Stimulated activated CD4-positive, alpha-beta T cell treated with anti-CD3 and anti-CD28 coated beads, Interleukin-2, amount 100 ng/mL, for 4 hours (primary cell): ENCODE measurements around the gene SYT15.
"Not testable (repeated sequence)": the region's sequence is repeated elsewhere in the genome, so short reads cannot be mapped to it uniquely, and the experiment has no call there.

Experiments used
- DNase-seq: peaks from one replicate; pipeline ENCODE4 v3.0.0-alpha.2; 2020; ENCODE audit warnings: low read depth

SYT15 gene

DNA sequence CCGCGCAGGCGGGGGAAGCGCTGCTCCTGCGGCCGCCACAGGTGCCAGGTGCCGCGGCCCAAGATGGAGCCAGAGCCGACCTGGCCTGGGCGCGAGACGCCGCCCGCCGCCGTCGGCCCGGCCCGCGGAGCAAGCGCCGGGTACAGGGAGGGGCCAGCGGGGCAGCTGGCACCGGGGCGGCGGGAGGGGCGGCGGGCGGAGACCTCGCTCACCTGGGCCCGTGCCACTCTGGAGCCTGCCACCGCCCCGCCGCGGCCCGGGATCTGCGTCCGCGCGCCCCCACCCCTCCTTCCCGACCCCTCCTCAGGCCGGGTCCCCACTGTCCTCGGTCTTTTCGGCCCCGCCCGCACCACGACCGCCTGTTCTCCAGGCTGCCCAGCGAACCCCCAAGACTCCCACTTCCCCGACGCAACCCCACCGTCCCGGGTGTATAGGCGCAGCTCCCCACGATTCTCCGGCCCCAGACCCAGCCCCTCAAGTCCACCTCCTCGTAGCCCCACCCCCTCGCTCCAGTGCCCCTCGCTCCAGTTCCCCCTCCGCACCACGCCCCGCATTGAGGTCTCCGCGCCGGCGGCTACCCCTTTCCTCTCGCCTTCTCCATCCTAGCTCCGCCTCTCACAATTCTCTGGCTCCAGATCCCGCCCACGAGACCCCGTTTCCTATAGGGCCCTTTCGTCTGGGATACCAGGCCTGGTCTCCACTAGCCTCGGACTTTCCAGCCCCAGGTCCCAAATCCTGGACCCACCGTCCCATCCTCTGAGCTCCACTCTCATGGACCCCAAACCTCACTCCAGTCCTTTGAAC lies 22.2 kb upstream of the SYT15 start, which contains the start of gene GPRIN2:
Gene GPRIN2 (minus strand): TSS at position 144 of the 804 bp plus-strand sequence. CDS start 5,922 bp downstream, outside the sequence.
- no peak for DNase-seq

DNA sequence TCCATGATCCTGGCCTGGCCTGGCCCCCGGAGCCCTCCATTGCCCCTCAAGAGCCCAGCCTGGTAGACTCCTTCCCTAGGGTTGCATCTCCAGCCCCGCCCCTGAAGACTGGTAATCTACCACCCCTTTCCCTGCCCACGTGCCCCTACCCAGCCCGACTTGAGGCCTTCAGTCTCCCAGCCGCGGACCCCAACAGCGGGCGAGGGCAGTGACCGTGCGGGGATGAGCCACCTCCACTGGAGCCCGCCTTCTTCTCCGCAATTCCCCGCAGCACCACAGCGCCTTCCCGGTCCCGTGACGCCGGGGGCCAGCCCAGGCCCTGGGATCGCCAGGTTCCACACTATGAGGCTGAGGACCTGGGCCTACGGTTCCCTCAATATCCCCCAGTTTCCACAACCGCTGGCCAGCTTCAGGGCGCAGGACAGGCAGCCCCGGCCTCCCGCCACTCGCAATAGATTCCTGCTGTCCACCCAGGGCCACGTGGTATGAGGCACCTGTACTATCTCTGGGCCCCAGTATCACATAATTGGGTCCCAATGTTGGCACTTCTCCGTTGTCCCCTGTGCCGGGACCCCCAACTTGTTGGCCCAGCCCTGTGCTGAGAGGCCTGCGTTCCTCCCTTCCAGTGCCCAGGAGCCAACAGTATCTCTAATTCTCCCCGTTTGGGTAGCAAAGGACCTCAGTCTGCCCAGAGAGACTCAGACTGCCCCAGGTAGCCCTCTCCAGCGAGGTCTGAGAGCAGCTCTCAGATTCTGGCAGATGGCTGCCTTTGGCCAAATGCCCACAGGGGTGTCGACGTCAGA lies 21.4 kb upstream of the SYT15 start:
- DNase-seq, result no peak

DNA sequence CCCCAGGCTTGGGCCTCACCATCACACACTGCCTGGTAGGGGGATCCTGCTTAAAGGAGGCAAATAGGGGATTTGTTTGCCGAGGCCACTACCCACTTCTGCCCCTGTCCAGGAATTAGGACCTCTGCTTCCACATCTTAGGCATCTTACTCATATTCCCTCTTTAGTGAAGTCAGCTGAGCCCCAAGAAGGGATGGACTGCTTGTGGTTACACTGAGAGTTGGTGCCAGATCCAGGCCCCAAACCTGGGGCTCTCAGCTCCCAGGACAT lies 20.9 kb upstream of the SYT15 start:
- no peak for DNase-seq

DNA sequence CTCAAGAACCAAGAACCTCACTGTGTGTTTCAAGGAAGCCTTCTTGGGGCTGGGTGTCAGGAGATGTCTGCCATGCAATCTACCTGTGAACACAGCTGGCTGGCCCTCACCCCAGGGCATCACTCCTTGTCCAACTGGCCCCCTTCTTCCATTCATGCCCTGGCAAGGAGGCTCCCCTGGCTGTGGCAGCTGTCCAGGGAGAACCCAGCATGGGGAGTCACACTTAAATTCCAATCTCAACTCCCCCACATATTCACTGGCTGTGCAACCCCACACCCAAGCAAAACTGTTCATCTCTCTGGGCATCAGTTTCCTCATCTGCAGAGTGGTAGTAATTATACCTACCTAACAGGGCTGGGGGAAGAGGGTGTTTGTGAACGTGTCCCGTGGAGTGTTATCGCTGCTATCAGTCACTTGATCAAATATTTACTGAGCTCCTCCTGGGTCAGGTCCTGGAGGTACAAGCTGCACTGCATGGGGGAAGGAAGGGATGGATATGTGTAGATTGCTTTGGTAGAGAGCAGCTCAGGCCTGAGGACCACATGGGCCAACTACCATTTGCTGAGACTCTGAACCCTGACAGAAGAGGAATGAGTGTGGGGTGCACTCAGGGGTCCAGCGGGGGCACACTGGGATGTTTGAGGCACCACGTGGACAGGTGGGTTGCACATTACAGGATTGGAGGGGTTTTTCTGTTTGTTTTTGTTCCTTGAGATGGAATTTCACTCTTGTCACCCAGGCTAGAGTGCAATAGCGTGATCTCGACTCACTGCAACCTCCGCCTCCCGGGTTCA lies 20.3 kb upstream of the SYT15 start:
- no peak for DNase-seq

DNA sequence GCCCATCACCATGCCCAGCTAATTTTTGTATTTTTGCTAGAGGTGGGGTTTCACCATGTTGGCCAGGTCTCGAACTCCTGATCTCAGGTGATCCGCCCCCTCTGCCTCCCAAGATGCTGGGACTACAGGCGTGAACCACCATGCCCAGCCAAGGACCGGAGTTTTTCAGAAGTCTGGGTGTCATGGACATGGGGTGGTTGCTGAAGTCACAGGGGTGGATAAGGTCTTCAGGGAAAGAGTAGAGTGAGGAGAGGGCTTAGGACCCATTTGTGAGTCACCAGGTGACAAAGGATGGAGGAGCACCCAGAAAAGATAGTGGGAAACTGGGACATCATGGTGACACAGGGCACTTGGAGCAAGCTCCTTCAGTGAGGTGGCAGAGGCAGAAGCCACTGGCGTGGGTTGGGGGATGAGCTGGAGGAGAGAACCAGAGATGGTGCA lies 19.7 kb upstream of the SYT15 start:
- DNase-seq, result no peak

DNA sequence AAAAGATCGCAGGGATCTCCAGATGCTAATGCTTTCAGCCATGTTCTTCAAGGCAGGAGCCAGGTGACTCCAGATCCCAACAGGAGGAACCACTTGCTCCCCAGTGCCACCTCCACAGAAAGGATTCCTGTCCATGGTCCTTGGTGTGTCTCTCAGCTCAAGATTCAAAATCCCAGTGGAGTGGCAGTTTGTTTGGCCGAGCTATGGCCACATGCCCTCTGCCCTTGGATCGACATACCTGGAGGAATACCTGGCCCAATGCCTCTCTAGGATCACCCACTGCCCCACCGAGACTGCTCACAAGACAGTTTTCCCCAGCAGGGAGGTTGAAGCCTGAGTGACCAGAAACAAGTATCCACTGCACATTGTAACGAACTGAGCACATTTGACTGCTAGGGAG lies 18.5 kb upstream of the SYT15 start:
- DNase-seq, result no peak

DNA sequence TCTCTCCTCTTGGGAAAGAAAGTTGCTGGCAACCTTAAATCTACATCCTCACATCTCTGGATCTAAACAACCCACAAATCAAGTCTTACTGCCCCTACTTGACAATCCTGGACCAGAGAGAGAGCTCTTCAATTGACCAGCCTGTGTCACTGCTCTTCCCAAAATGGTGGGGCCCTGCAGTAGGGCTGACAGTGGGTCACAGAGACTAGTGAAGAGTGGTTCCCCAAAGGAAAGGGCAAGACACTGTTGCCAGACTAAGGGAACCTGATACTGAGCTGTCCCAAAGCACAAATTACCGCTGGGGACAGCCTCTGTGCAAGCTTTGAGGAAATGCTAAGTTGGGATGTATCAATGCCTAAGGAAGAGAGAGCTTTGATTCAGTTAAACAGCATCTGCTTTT lies 18.0 kb upstream of the SYT15 start:
- no peak for DNase-seq

DNA sequence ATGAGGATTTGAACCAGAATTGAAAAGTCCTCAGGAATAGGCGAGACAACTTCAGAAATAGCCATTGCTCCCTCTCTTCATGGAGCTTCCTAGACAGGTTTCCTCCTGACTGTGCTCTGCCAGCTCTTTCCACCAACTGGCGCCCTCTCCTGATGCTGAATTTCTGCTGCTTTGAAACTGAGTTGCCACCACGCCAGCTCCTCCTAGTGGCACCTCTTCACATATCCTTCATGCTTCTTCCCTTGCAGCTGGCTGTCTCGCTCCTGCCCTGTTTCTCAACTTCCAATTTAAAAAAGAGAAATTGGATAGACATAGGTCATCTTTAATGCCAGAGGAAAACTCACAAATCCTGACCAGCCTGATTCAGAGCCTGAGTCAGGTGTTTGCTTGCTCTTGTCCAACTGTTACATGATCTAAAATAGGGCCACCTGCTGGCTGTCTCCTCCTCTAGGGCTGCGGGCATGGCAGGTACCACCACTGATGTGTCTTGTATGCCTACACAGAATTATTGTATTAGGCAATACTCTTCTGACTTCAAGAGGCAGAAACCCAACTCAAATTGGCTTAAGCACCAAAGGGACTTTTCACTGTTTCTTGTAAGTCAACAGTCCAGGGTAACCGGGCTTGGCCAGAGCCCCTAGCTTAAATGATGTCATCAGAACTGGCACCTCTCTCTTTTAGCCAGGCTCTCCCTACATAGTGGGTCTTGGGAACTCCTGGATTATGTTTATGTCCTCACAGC lies 13.2 kb upstream of the SYT15 start:
- DNase-seq, result peak; percentile 24

DNA sequence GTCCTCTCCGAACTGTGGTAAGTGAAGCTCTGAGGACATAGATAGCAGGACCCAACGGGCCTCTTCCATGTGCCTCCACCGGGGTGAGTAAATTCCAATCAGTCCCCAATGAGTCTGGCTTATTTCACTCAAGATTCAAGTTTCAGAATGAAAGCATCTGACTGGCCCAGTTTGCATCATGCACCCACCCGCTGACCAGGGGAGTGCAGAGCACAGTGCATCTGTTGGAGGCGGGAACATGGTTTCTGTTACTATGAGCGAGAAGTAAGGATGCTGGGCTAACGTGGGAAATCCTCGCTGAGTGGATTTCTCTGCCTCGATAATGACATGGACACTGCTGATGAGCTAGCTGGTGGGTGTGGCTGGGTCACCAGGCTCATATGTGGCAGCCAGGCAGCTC lies 11.8 kb upstream of the SYT15 start:
- not testable (repeated sequence) for DNase-seq

DNA sequence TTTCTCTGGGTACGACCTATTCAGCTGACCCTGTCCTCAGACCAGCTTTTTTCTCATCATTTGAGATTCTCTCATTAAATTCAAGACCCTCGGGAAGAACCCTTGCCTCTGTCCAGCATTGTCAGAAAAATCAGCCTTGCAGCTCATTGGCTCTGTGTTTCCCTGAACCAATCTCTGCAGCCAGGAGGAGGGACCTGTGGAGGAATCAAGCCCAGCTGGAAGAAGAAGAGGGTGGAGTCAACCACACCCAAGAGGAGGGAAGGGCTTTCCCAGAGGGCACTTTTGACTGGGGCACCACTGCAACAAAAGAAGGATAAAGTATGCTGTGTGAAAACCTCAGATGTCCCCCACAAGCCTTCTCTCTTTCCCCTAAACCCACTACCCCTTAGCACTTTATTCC lies 8.3 kb upstream of the SYT15 start:
- not testable (repeated sequence) for DNase-seq

DNA sequence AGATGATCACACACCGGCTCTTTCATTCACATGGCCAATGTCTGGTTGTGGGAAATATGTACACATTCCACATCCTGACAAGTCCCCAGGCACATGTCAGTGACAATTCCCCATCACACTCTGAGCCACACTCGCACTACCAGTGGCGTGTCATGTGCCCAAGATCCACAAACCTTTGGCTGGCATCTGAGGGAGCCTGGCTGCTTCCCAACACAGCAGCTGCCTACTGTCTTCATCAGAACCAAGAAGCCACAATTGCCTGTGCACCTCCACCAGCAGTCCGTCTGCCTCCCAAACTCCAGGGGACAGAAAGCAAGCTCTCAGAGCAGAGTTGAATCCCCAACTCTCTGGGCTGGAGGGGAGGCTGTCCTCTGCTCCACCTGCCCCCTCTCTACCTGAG lies 6.2 kb upstream of the SYT15 start:
- DNase-seq, result not testable (repeated sequence)

DNA sequence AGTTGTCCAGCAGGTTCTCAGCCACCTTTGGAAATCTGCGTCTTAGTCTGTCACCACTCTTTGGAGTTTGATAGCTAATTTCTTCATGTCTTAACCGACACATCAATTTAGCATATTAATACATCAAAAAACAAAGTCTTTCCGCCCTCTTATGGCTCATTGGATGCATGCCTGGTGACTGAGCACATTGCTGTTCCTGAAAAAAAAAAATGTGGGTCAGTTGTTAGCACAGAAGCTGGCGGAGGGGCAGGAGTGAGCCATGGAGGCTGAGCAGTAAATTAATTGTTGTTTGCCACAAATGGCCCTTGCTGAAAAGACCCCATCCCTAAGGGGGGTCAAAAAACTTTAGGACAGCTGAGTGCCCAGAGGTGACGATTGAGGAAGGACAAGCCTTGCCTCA lies 5.6 kb upstream of the SYT15 start:
- DNase-seq, result not testable (repeated sequence)

DNA sequence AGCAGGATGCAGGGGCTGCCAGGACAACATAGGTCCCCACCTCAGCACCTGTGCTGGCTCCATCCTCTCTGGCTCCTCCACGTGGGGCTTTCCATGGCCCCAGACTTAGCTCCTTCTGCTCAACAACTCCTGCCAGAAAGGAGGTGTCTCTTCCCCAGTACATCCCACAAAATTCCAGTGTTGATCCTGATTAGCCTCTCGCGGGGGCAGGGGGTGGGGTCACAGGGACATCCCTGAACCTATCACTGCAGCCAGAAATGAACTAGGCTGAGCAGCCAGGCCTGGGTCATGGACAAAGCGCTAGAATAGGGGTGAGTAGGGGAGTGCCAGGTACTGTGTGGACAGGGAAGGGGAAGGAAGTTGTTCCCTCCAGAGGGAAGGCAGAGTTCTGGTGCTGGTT lies 5.0 kb upstream of the SYT15 start:
- not testable (repeated sequence) for DNase-seq

DNA sequence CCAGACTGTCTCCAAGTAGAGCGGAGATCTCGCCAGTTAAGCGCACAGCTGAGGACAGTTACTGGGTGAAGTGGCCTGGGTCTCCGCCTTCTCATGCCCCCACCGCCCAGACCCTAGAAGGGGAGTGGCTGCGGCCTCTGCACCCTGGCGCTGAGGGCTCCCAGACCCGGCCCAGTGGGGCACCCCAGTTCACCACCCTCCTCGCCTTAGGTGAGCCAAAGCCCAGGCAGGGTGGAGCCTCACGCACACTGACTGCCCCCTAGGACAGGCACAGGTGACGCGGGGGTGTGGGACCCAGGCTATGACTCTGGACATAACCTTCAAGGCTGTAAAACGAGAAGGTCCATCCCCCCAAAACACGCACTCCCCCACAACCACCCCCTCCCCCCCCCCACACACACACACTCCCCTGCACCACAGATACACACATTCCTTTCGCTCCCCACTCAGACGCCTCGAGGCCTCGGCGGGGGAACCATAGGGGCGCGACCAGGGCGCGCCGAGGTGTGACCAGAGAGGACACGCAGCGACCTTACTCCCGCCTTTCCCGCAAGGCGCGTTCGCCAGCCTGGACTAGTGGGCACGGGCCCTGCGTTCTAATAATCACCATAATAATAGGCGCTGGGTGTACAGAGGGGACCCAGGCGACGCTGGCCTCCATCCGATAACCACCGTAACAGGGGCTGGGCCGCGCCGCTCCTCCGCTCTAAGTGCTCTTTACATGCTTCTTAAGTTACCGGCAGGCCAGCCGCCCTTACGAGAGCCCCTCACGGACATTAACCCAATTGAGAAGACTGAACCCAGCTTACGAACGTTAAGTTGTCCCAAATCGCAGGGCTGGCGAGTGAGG lies 1.1 kb upstream of the SYT15 start:
- not testable (repeated sequence) for DNase-seq

DNA sequence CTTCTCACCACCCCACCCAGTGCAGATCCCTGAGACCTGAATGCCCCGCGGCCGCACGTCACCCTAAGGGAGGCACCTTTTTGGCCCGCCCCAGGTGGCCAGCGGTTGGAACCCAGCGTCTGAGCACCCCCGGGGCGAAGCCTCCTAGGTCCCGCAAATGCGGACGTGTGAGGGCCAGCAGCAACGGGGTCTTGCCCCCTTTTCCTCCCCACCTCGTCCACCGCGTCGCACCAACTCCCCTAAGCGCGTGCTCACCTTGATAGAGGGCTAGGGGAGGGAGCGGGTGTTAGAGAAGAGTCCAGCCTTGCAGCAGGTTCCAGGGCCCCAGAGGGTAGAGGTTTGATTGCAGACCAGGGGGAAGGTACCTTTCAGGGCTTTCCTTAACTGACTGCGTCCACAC lies 450 bp downstream of the SYT15 start:
- DNase-seq, result not testable (repeated sequence)

DNA sequence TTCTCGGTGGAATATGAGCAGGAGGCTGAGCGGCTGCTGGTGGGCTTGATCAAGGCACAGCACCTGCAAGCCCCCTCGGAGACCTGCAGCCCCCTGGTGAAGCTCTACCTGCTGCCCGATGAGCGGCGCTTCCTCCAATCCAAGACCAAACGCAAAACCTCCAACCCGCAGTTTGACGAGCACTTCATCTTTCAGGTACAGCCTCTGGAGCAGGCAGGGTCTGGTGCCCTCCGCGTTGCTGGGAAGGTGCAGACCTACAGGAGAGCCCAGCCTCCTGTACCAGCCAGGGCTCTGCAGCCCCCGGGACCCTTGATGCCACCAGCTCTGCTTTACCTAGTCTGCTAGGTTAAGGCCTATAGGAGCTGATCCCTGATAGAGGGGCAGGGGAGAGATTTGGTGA lies 3.1 kb downstream of the SYT15 start:
- not testable (repeated sequence) for DNase-seq

DNA sequence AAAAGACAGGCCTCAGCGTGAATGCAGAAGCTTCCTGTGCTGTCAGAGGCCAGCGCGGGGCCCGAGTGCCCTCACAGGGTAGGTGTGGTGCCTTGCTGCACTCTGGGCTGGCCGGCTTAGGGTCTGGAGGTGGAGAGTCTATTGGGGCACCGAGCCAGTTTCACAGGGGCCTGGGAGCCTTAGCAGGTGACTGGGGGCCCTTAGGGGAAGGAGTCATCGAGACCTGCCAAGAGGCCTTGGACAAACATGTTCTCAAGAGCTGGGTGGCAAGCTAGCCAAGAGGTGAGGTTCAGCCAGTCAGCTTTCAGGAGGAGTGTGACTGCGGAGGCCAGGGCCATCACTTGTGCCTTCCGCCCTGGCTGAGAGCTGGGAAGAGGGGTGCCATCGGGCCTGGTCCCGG lies 3.6 kb downstream of the SYT15 start:
- DNase-seq, result not testable (repeated sequence)

DNA sequence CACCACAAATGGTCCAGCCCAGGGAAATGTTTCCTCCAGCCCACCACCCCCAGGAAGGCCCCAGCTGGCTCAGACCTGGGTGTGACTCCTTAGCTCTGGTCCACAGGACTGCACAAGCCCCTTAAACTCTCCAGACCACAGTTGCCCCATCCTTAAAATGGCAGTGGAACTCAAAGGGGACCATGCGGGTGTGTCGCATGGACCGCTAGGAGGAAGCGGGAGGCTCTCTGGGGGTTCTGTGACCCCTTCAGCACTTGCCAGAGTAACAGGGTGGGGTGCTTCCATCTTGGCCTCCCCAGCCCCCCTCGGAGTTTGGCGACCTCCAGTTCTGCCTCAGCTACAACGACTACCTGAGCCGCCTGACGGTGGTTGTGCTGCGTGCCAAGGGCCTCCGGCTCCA lies 5.3 kb downstream of the SYT15 start:
- DNase-seq, result not testable (repeated sequence)

DNA sequence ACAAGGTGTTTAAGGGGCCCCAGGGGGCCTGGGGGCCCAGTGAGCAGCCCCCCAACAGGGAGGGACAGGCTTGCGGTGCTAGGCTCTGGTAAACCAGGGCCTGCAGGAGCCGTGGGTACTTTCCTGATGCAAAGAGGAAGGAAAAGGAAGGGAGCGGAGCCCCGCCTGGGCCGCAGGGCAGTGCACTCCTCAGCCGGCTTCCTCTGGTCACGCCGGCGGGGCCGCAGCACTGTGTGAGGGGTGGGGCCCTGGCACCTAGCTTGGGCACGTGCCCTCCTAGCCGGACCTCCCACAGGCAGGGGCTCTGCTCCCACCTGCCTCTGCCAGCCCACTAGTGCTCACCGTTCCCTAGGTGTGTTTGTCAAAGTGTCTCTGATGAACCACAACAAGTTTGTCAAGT lies 6.3 kb downstream of the SYT15 start:
- DNase-seq, result not testable (repeated sequence)

DNA sequence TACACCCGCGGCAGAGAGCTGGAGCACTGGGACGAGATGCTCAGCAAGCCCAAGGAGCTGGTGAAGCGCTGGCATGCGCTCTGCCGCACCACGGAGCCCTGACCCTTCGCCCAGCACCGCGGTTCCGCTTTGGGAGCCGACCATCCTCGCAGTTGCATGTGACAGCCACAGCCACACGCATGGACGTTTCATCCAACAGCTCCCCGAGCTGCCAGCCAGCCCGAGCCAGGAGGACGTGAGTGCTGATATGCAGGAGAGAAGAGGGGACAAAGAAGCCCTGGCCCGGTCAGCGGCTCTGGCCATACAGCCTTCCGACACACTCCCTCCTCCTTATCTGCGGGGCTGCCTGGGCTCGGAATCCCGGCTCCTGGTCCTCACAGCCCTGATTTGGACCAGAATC lies 8.6 kb downstream of the SYT15 start:
- not testable (repeated sequence) for DNase-seq

DNA sequence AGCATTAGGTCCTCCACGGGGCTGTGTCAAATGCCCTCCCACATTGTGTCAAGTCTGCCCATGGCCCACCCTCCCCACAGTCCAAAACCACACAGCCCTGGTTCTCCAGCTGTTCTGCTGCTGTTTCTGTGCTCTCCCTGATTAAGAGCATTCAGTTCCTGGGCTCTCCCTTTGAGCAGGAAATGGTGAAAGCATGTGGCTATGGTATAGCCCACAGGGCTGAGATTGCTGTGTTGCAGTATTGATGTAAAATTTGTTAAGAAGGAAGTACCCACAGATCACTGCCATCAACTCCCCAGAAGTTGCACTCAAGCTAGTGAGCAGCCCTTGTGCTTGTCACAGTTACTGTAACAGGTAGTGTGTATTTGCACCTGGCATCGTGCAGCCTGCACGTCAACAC lies 9.3 kb downstream of the SYT15 start:
- DNase-seq, result not testable (repeated sequence)
